T-helper 9 cell (primary cell): ENCODE results near the gene GATD1.
A peak's percentile ranks its signal among the peaks of the same experiment; 100 is the strongest.

Source experiments
- DNase-seq: peaks from one replicate; pipeline ENCODE4 v3.0.0-alpha.2; 2020

The GATD1 gene

GRCh38 chr11:795634-796564 is 18.6 kb upstream of the GATD1 start:
- DNase-seq = peak; percentile 72

- DNase-seq = no peak
Measured at GRCh38 chr11:794766-795633, 17.7 kb upstream of the GATD1 start.

GRCh38 chr11:794013-794765 is 16.9 kb upstream of the GATD1 start:
- no peak for DNase-seq

GRCh38 chr11:793556-793955 is 16.3 kb upstream of the GATD1 start:
- no peak for DNase-seq

GRCh38 chr11:792873-793272 is 15.6 kb upstream of the GATD1 start:
- no peak for DNase-seq

GRCh38 chr11:792535-792821 is 15.2 kb upstream of the GATD1 start:
- DNase-seq = no peak

GRCh38 chr11:791658-792534 is 14.6 kb upstream of the GATD1 start:
- no peak for DNase-seq

- DNase-seq = no peak
Measured at GRCh38 chr11:790721-791564, 13.7 kb upstream of the GATD1 start.

GRCh38 chr11:789943-790342 is 12.7 kb upstream of the GATD1 start, which contains the start of gene CEND1:
Gene CEND1 (minus strand): TSS chr11:790090. CDS start chr11:788576, 1,514 bp downstream.
- DNase-seq = no peak

- no peak for DNase-seq
Measured at GRCh38 chr11:788953-789940, 12.0 kb upstream of the GATD1 start.

GRCh38 chr11:788009-788640 is 10.8 kb upstream of the GATD1 start:
- no peak for DNase-seq

GRCh38 chr11:787084-787675 is 9.9 kb upstream of the GATD1 start:
- no peak for DNase-seq

- no peak for DNase-seq
Measured at GRCh38 chr11:786235-787083, 9.2 kb upstream of the GATD1 start.

- DNase-seq = no peak
Measured at GRCh38 chr11:783581-784015, 6.3 kb upstream of the GATD1 start.

- DNase-seq = no peak
Measured at GRCh38 chr11:782264-783174, 5.2 kb upstream of the GATD1 start.

- DNase-seq = no peak
Measured at GRCh38 chr11:779955-780532, 2.8 kb upstream of the GATD1 start.
